CD14-positive monocyte (primary cell): ENCODE measurements around the gene MYB. TPM values are rescaled to one million over a fixed set of nuclear protein-coding genes. Genes with fewer than 3 reads are reported as not detected.

ENCODE experiments used
- DNase-seq, 3 donors: peaks; one replicate each; pipeline ENCODE4 v3.0.0-alpha.2; 2011 to 2022
- H2AFZ ChIP-seq: 2 replicates; pipeline ENCODE4 v1.6.0; 2012; ENCODE audit warnings: mild to moderate bottlenecking, low read depth, low read length, inconsistent platforms; ENCODE audit not compliant: insufficient read depth, poor library complexity, severe bottlenecking
- H3K27ac ChIP-seq, 2 donors: 1 replicate in 1 of 2; 2 replicates in 1 of 2; pipeline ENCODE4 v1.5.1; 2012 to 2013; ENCODE audit warnings: low read length in 2 of 2, control low read depth in 1 of 2, inconsistent platforms in 1 of 2, low read depth in 1 of 2, mild to moderate bottlenecking in 1 of 2
- H3K27me3 ChIP-seq, 2 donors: one replicate each; pipeline versions ENCODE4 v1.6.0 to v1.6.1; 2011 to 2013; ENCODE audit warnings: low read length in 2 of 2; ENCODE audit not compliant: control insufficient read depth in 2 of 2, insufficient read depth in 2 of 2
- H3K36me3 ChIP-seq, 2 donors: replicated peaks in 1 of 2; 1 replicate in 1 of 2; 2 replicates in 1 of 2; pipeline versions ENCODE4 v1.5.1 to v1.6.1; 2012 to 2013; ENCODE audit warnings: low read length in 2 of 2, control low read depth in 1 of 2, inconsistent platforms in 1 of 2, mild to moderate bottlenecking in 1 of 2; ENCODE audit not compliant: insufficient read depth in 2 of 2, control insufficient read depth in 1 of 2
- H3K4me1 ChIP-seq, 2 donors: 1 replicate in 1 of 2; 2 replicates in 1 of 2; pipeline versions ENCODE4 v1.5.1 to v1.6.1; 2012 to 2013; ENCODE audit warnings: low read length in 2 of 2, control low read depth in 1 of 2, inconsistent platforms in 1 of 2, mild to moderate bottlenecking in 1 of 2, moderate library complexity in 1 of 2; ENCODE audit not compliant: insufficient read depth in 2 of 2, control insufficient read depth in 1 of 2
- H3K4me2 ChIP-seq: replicated peaks from 2 replicates; pipeline ENCODE3; 2012; ENCODE audit warnings: low read length, moderate library complexity, mild to moderate bottlenecking; ENCODE audit not compliant: poor library complexity, severe bottlenecking; ENCODE audit errors: extremely low read depth
- H3K4me3 ChIP-seq, 3 experiments: fragments of 200-600 bp in 1 of 3; sonication (generic) in 1 of 3; replicated peaks in 1 of 3; 1 replicate in 2 of 3; 2 replicates in 1 of 3; pipeline ENCODE4 v1.5.1; 2011 to 2013; ENCODE audit warnings: low read length in 3 of 3, mild to moderate bottlenecking in 3 of 3, control low read depth in 2 of 3, low read depth in 2 of 3, inconsistent platforms in 1 of 3, moderate library complexity in 1 of 3
- H3K79me2 ChIP-seq: 2 replicates; pipeline ENCODE4 v1.6.0; 2012; ENCODE audit warnings: mild to moderate bottlenecking, control low read depth, inconsistent platforms, low read length, moderate library complexity; ENCODE audit not compliant: insufficient read depth
- H3K9ac ChIP-seq: 2 replicates; pipeline ENCODE4 v1.6.0; 2017; ENCODE audit warnings: low read length, mild to moderate bottlenecking; ENCODE audit not compliant: insufficient read depth, poor library complexity, severe bottlenecking
- H3K9me3 ChIP-seq, 2 donors: replicated peaks in 1 of 2; 1 replicate in 1 of 2; 2 replicates in 1 of 2; pipeline versions ENCODE4 v1.5.1 to v1.6.1; 2012 to 2013; ENCODE audit warnings: low read length in 2 of 2, control low read depth in 1 of 2; ENCODE audit not compliant: control insufficient read depth in 1 of 2, insufficient read depth in 1 of 2
- H4K20me1 ChIP-seq: 2 replicates; pipeline ENCODE4 v1.6.0; 2012; ENCODE audit warnings: mild to moderate bottlenecking, low read length, control low read depth, moderate library complexity; ENCODE audit not compliant: insufficient read depth
- H3K27ac Mint-ChIP-seq, 7 donors: one replicate each; pipeline ENCODE4 v1.8.0; 2020; ENCODE audit warnings: mild to moderate bottlenecking in 7 of 7, mixed read lengths in 7 of 7, moderate library complexity in 6 of 7, inconsistent platforms in 2 of 7
- H3K27me3 Mint-ChIP-seq, 3 donors: one replicate each; pipeline ENCODE4 v1.8.0; 2021 to 2022; ENCODE audit warnings: low read depth in 3 of 3, mild to moderate bottlenecking in 3 of 3, mixed read lengths in 3 of 3, moderate library complexity in 3 of 3, inconsistent platforms in 1 of 3
- H3K36me3 Mint-ChIP-seq, 2 donors: one replicate each; pipeline ENCODE4 v1.8.0; 2020; ENCODE audit warnings: mixed read lengths in 2 of 2, inconsistent platforms in 1 of 2, mild to moderate bottlenecking in 1 of 2
- H3K4me1 Mint-ChIP-seq: one replicate; pipeline ENCODE4 v1.8.0; 2020; ENCODE audit warnings: mild to moderate bottlenecking, mixed read lengths
- H3K4me3 Mint-ChIP-seq, 2 donors: one replicate each; pipeline ENCODE4 v1.8.0; 2020; ENCODE audit warnings: mild to moderate bottlenecking in 2 of 2, mixed read lengths in 2 of 2, moderate library complexity in 1 of 2
- H3K9me3 Mint-ChIP-seq, 7 donors: one replicate each; pipeline ENCODE4 v1.8.0; 2020 to 2022; ENCODE audit warnings: mixed read lengths in 7 of 7, mild to moderate bottlenecking in 6 of 7, moderate library complexity in 6 of 7, inconsistent platforms in 2 of 7
- WGBS: methylation state at CpG from one replicate; pipeline ENCODE4 v1.1.5; 2013; ENCODE audit warnings: missing lambda C conversion rate; ENCODE audit not compliant: insufficient coverage; 5-methylcytosine and 5-hydroxymethylcytosine counted together
- intact Hi-C, 2 donors: fragments of 100-400 bp; cut with micrococcal nuclease; formaldehyde crosslinking; loops; one replicate each; pipeline versions ENCODE4 v1.15.0 to v1.15.1; 2023
- polyA plus RNA-seq, 3 donors: library from polyadenylated mRNA; depleted of rRNA in 1 of 3; unstranded in 2 of 3; stranded (reverse) in 1 of 3; fragments of 300-500 nt in 2 of 3; fragments of >200 nt in 1 of 3; fragmentation: Illumina TruSeq in 2 of 3; gene quantifications; 1 replicate in 2 of 3; 2 replicates in 1 of 3; pipeline ENCODE4 v1.2.3, GENCODE V29; 2012 to 2021
- TF ChIP-seq, protein P1 (sequence below): fragments of 200-600 bp; IDR thresholded peaks from one replicate; pipeline ENCODE4 v1.8.0; 2022; ENCODE audit warnings: antibody characterized with exemption, mild to moderate bottlenecking

The MYB gene
- polyA plus RNA-seq, 3 donors, result 1.5 to 2.2 (median 1.7) TPM

DNA sequence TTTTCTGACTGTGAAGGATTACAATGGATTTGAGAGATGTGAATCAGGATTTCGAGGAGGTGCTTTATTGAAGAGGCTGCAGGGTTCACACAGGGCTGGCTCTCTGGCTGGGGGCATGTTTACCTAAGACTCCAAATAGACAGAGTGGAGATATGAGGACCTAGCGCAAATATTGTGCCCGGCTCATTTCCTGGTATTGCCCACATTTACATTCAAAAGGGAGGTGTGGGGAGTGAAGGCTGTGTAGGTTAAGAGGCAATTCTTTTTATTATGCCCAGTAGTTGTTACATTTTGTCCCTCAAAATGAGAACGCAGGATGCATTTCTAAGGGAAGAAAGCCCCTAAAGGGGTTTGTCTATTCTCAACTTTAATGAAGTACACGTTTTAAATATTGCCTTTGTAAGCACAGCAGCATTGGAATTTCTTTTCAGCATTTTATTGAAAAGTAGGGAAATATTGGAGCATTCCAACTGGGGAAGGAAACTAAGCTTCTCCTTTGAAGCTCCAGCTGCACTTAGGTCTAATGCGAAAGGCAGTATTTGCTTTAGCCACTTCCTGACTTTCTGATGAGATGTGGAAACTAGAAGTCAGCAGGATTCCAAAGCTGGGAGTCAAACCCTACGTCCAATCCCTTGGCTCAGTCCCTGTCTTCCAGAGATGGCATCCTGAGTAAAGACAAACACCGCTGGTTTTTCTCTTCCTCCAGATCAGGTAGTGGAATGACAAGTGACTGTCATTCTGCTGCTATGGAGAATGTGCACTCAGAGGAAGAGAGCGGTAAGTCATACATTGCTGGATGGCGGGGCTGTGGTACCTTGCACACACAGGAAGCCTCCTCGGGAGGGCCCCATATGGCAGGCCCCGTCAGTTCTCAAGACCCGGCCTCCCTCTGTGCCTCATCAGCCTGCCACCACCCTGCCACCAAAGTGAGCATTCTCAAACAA, 70.7 kb downstream of the MYB start:
- Histone ChIP-seq H3K9ac (no peak overlapping the region), H3K4me3 (no peak overlapping the region), H3K79me2 (no peaks in the 10 kb centered on the region), H3K4me2 (no peak overlapping the region), H4K20me1 (no peaks in the 10 kb centered on the region), H2AFZ (peak overlapping the region; percentile 21), H3K27ac (no peak overlapping the region), H3K9me3 (no peaks in the 10 kb centered on the region), H3K4me1 (peaks cover 5 to 6% of the 10 kb centered on the region in 2 donors), H3K27me3 (no peaks in the 10 kb centered on the region), H3K36me3 (no peaks in the 10 kb centered on the region)
- intact Hi-C loops, result no loop called here
- TF ChIP-seq, protein P1, sequence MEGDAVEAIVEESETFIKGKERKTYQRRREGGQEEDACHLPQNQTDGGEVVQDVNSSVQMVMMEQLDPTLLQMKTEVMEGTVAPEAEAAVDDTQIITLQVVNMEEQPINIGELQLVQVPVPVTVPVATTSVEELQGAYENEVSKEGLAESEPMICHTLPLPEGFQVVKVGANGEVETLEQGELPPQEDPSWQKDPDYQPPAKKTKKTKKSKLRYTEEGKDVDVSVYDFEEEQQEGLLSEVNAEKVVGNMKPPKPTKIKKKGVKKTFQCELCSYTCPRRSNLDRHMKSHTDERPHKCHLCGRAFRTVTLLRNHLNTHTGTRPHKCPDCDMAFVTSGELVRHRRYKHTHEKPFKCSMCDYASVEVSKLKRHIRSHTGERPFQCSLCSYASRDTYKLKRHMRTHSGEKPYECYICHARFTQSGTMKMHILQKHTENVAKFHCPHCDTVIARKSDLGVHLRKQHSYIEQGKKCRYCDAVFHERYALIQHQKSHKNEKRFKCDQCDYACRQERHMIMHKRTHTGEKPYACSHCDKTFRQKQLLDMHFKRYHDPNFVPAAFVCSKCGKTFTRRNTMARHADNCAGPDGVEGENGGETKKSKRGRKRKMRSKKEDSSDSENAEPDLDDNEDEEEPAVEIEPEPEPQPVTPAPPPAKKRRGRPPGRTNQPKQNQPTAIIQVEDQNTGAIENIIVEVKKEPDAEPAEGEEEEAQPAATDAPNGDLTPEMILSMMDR, result no peak
- no peak for DNase-seq
- Mint-ChIP-seq H3K27me3 (no peaks in the 10 kb centered on the region), H3K4me3 (no peak overlapping the region), H3K4me1 (peaks cover 37% of the 10 kb centered on the region), H3K9me3 (peaks cover 0 to 4% (median 2%) of the 10 kb centered on the region in 7 donors), H3K27ac (peak overlapping the region in 2 of 7 donors; percentile 46 to 68), H3K36me3 (no peaks in the 10 kb centered on the region)
- WGBS, result 61% methylated on average over 7 of the region's 13 CpGs

DNA sequence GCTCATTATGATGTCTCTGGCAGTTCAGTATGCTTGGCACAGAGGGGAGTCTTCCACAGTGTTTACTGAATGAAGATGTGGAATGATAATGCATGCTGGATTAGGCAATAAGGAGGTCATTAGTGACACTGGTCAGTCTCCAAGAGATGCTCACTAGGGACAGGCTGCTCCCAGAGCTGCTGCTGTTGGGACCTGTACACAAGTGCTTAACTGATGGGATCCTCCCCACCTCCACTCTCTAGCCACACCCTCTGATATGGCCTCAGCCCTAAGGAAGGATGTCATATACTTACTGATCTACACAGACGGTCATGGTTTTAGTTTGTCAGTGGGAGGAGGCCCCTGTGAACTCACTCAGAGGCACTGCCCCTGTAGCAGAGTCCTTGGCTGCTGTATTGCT, 73.4 kb downstream of the MYB start:
- TF ChIP-seq, protein P1, result no peak
- intact Hi-C loops, result no loop called here
- Mint-ChIP-seq H3K36me3 (no peaks in the 10 kb centered on the region), H3K4me3 (no peak overlapping the region), H3K27ac (peak overlapping the region in 1 of 7 donors; percentile 51), H3K27me3 (no peaks in the 10 kb centered on the region), H3K4me1 (peaks cover 33% of the 10 kb centered on the region), H3K9me3 (peaks cover 0 to 4% (median 0%) of the 10 kb centered on the region in 7 donors)
- H2AFZ ChIP-seq, result no peak overlapping the region
- no peak overlapping the region for H3K27ac ChIP-seq
- no peaks in the 10 kb centered on the region for H3K36me3 ChIP-seq
- no peaks in the 10 kb centered on the region for H4K20me1 ChIP-seq
- DNase-seq, result no peak
- H3K9me3 ChIP-seq, result no peaks in the 10 kb centered on the region
- H3K79me2 ChIP-seq, result no peaks in the 10 kb centered on the region
- no peaks in the 10 kb centered on the region for H3K27me3 ChIP-seq
- H3K4me3 ChIP-seq, result no peak overlapping the region
- no CpG with 5 or more reads among the region's 1 CpG for WGBS
- peaks cover 5 to 6% of the 10 kb centered on the region in 2 donors for H3K4me1 ChIP-seq
- H3K9ac ChIP-seq, result no peak overlapping the region
- H3K4me2 ChIP-seq, result no peak overlapping the region
